Right forelimb (tissue), 1 donor: ENCODE data around the gene UBE2V1.

Source experiments
- DNase-seq: peaks from one replicate; pipeline ENCODE4 v3.0.0-alpha.2; 2018

UBE2V1 gene

DNA sequence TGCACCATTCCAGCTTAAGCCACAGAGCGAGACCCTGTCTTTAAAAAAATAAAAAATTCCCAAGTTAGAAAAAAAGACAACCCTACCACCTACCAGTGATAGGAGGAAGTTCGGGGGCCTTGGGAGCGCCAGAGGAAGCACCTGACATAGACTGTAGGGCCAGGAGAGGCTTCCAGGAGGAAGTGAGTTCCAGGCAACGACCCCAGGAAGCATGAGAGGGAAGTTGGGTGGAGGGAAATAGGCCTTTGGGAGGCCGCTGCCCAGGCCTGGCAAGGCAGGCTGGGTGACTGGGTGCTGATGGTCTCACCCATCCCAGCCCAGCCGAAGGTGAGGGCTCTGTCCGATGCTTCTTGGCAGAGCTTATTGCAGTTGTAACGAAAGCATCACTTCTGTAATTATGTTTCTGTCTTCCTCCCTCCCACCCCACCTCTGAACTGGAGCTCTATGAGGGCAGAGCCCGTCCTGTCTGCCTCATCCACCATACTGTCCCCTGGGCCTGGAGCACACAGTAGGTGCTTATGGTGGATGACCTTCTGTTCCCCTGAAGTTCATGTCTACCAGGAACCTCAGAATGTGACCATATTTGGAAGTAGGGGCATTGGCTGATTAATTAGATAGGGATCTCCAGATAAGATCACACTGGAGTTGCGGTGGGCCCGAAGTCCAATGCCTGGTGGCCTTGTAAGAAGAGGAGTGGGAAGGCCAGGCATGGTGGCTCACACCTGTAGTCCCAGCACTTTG lies 54.1 kb downstream of the UBE2V1 start:
- no peak for DNase-seq

- DNase-seq: no peak
These were observed 55.3 kb downstream of the UBE2V1 start for GRCh38 chr20:50057714-50058053.

DNA sequence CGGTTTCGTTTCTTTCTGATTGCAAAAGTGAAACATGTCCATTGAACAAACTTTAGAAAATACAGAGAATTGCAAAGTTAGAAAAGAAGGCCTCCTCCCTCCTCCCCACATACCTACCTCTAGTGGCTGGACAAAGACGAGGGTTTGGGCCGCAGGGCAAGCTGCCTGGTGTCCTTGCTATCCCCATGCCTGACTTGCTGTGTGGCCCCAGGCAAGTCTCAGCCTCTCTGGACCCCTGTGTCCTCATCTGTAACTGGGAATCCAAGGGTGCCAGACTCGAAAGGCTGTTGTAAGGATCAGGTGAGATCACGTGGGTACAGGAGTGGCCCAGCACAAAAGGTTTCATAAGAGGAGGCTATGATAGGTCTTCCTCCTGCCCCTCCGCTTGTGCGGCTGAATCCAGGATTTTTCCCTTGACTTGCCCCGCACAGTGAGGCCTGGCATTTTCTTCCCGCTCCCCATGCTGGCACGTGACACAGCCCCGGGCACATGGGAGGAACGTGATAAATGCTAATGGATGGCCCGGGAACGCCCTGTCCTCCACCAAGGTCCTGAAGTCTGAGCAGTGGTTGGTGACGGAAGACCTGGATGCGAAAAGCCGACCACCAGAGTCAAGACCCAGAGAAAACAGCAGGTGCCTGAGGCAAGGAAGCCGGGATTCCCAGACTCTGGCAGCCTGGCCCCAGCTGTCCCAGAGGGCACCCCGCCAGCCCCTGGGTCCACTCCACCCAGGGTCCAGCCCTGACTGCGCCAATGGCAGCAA lies 55.8 kb downstream of the UBE2V1 start:
- no peak for DNase-seq

DNA sequence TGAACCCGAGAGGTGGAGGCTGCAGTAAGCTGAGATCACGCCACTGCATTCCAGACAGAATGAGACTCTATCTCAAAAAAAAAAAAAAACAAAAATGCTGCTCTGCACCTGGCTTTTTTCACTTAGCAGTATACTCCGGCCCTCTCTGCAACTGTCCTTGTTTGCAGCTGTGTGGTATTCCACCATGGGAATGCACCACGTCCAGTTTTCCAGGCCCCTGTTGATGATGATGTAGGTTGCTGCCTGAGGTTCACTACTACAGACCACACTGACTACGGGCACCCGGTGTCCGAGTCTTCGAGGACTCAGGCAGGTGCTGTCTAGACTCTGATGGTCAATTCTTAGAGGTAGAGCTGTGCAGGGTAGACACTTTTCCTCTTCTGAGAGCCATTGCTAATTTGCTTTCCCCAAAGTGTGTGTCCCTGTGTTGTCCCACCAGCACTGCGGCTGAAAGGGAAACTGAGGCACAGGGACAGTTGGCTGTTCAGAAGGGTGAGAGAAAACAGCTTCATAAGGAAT lies 56.5 kb downstream of the UBE2V1 start:
- no peak for DNase-seq

DNA sequence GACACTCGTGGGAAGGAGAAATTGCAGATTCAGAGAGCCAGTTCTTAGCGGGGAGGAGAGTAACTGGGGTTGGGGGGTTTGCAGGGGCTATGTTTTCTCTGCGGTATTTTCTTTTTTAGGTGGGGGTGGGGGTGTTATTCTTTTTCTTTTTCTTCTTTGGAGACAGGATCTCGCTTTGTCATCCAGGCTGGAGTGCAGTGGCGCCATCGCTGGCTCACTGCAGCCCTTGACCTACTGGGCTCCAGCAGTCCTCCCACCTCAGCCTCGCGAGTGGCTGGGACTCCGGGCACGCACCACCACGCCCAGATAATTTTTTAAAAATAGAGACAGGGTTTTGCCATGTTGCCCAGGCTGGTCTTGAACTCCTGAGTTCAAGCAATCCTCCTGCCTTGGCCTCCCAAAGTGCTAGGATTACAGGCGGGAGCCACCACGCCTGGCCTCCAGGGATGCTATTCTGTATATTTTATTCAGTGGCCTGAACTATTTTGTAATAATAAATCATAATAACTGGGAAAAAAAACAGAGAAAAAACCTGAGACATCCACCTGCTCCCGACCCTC lies 57.3 kb downstream of the UBE2V1 start:
- DNase-seq: no peak

DNA sequence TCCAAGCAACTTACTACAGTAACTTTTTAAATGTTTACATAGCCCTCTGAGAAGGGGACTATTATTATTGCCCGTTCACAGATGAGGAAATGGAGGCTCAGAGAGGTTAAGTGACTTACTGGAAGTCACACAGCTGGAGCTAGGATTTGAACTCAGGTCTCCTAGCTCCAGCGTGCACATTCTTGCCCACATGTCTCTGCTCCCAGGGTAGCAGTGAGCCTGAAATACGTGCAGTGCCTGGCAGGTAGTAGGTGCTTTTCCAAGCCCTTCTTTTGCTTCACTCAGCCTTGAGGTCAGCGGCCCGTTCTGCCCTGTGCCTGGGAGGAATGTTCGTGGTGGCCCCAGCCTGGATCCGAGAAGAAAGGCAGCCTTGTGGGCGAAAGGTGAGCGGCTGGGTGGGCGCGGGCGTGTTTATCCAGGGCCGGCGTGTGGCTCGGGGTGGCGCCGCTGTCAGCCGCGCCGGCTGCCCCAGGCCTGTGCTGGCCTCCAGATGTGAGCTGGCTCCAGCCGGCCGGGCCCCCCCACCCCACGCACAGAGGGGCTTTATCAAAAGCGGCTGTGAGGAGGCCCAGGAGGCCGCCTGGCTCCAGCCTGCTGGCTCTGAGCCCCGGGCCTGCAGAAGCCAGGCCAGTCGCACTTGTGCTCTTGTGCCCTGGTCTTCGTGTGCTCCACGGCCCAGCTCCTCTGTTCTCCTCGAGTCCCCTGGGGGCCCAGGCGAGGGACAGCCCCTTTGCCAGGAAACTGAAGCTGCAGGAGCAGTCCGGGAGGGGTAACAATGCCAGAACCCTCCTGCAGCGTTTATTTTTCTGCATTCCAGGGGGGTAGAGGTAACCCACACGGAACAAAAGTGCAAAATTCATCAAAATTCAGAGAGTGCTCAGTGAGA lies 58.1 kb downstream of the UBE2V1 start:
- DNase-seq: peak; percentile 79

DNA sequence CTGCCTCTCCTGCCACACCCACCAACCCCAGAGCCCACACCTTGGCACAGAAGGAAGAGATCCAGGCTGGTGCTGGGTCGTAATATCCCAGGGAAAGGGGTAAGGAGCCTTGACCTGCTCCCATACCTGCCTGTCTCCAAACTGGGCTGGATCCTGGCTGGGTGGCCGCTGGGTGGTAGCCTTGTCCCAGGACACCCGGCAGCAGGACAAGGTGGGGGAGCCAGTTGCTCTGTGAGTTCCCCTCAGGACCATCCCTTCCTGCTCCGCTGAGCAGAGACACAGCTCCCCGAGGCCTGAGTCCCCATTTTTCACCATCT lies 58.8 kb downstream of the UBE2V1 start:
- DNase-seq: no peak

GRCh38 chr20:50053362-50054230 lies 59.4 kb downstream of the UBE2V1 start:
- DNase-seq: no peak

GRCh38 chr20:50052550-50053361 lies 60.2 kb downstream of the UBE2V1 start:
- peak; percentile 86 for DNase-seq

DNA sequence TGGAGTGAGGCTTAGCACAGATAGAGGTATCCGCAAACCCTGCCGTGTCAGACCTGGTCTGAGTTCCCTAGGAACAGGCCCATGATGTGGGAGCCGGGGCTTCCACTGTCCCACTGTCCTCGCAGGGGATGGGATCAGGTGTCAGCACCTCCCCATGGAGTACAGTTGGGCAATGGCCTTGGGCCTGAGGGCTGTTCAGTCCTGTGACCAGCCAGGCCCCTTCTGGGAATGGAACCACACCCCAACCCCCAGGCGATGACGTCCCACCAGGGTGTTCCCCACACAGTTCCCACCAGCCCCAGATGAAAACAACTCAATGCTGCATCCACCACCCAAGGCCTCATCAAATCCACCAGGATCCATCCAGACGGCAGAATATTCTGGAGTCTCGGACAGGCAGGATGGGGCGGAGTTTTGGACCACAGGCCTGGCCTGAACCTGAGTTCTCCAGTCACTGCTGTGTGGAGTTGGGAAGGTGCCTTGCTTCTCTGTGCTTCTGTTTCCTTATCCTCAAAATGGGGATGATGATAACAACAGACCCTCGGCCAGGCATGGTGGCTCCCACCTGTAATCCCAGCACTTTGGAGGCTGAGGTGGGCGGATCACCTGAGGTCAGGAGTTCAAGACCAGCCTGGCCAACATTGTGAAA lies 62.2 kb downstream of the UBE2V1 start:
- DNase-seq: no peak

- no peak for DNase-seq
These were observed 62.7 kb downstream of the UBE2V1 start for GRCh38 chr20:50050214-50050613.

- no peak for DNase-seq
These were observed 63.4 kb downstream of the UBE2V1 start for GRCh38 chr20:50049442-50050026.

DNA sequence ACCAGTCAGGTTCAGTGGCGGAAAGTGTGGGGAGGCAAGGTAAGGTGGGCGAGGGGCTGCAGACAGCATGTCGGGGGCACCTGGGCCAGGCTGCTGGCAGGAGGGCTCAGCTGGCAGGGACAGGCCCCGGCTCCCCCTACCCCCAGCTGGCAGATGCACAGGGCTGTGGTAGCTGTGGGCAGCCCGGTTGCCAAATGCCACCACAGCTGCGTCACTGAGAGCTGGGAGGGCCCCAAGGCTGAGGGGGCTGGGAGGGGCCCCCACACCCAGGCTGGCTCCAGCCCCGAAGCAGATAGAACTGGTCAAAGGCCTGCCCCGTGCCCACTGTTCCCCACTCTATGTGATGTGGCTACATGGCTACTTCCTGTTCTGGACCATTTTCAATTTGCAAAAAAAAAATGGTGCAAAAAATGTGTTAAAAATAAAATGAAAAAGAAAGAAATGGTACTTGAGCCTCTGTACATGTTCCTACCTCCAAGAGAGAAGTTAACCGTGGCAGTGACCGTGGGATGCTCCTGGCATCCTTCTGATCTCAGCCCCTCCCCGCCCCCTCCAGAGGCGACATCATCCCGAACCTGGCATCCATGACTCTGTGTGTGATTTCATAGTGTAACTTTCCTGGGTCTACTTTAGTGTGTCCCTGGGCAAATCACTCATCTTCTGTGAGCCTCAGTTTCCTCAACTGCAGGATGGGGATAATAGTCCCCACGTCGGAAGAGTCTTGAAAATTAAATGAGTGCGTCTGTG lies 64.4 kb downstream of the UBE2V1 start:
- peak; percentile 75 for DNase-seq

GRCh38 chr20:50044353-50044960 lies 68.5 kb downstream of the UBE2V1 start:
- DNase-seq: no peak

GRCh38 chr20:50043573-50044352 lies 69.2 kb downstream of the UBE2V1 start:
- DNase-seq: no peak

DNA sequence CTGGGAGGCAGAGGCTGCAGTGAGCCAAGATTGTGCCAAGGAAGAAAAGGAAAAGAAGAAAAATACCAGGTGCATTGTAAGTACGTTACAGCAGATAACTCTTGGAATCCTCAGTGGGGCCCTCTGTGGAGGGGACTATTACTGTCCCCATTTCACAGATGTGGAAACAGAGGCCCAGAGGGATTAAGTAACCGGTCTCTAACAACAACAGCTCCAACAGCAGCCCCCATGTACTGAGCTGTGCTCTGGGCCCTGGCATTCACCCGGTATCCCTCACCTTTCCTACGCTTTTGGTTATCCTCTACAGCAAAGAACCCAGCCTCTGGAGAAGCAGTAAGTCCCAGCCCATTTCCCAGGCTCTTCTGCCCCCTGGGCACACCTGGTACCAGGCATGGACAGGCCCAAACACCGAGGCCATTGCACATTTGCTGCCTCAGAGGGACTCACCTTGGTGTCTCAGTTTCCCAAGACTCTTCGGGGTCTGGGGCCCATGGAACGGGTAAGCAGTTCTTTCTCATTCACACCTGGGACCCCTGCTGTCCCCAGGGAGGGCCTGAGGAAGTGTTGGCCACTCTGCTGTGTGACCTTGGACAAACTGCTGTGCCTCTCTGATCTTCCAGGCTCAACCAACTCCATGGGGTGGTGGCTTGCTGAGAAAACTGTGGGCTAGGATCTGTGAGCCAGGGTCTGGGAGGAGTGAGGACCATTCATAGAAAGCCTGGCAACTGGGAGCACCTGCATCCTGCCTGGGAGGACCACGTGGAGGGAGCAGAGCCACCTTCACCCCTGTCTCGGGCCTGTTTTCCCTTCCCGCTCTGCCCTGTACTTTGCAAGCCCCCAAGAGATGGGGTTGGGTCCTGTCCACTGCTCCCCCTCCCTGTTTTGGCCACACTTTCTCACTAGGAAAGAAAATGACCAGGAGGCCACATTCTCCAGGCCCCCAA lies 70.3 kb downstream of the UBE2V1 start:
- no peak for DNase-seq
